GM18507 (cell line): ENCODE data around the gene METTL27.
"Not testable (repeated sequence)": the region's sequence is repeated elsewhere in the genome, so short reads cannot be mapped to it uniquely, and the experiment has no call there.

Source experiments
- DNase-seq: peaks from one replicate; pipeline ENCODE4 v3.0.0; 2011; ENCODE audit warnings: low read depth; ENCODE audit not compliant: insufficient read length; ENCODE audit errors: extremely low spot score
- FAIRE-seq: peaks from 2 replicates; lab custom pipeline; 2011; peaks lifted over from hg19 to GRCh38; lab: Jason Lieb, UNC

The METTL27 gene

GRCh38 chr7:73842067-73842976, at the start of gene METTL27:
TSS of gene METTL27 (minus strand) at chr7:73842516. CDS start at chr7:73842140, 376 bp downstream.
- DNase-seq (peak; percentile 92), FAIRE-seq (peak; percentile 69)

DNA sequence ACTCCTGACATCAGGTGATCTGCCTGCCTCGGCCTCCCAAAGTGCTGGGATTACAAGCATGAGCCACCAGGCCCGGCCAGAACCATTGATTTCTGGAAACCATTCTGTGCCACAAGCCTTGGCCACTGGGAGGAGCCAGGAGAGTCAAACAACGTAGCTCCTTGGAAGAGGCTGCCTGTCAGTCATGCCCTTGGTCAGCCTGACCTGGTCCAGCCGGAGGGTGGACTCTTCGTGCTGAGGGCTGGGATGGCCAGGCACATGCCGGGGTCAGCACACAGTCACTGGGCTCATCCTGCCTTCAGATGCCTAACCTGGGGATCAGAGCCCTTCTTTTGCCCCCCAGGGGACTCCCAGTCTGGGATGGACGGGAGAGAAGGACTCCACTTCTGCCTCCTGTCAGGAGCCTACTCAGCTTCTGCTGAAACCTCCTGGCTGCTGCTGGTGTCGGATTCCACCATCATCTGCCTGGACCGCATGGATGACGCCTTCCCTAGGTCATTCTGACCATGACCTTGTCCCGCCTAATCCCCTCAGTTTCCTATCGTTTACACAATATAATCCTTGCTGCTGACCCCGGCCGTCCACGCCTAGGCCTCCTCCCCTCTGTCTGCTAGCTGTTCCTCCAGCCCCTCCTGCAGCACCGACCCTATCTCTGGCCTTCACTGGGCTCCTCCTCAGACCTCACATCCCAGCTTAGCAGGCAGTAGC, 49.0 kb upstream of the METTL27 start:
- no peak for FAIRE-seq
- no peak for DNase-seq

- FAIRE-seq (no peak), DNase-seq (no peak)
These were observed 48.3 kb upstream of the METTL27 start for GRCh38 chr7:73890555-73891147.

GRCh38 chr7:73888959-73889358, 46.6 kb upstream of the METTL27 start:
- DNase-seq (no peak), FAIRE-seq (no peak)

GRCh38 chr7:73887762-73888161, 45.4 kb upstream of the METTL27 start:
- FAIRE-seq = no peak

GRCh38 chr7:73885975-73886798, 43.9 kb upstream of the METTL27 start:
- no peak for FAIRE-seq

More at GRCh38 chr7:73887762-73888161, 45.4 kb upstream of the METTL27 start:
- no peak for DNase-seq

DNA sequence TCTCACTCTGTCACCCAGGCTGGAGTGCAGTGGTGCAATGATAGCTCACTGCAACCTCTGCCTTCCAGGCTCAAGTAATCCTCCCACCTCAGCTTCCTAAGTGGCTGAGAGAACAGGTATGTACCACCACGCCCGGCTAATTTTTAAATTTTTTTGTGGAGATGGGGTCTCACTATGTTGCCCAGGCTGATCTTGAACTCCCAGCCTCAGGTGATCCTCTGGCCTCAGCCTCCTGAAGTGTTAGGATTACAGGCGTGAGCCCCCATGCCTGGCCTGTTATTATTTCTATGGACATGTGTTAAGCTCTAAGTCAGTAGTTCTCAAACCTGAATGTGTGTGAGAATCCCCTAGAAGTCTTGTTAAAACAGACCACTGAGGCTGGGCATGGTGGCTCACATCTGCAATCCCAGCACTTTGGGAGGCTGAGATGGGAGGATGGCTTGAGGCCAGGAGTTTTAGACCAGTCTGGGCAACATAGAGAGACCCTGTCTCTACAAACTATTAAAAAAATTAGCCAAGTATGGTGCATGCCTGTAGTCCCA, 43.2 kb upstream of the METTL27 start:
- FAIRE-seq = no peak

More at GRCh38 chr7:73885975-73886798, 43.9 kb upstream of the METTL27 start:
- no peak for DNase-seq

GRCh38 chr7:73884867-73885422, 42.6 kb upstream of the METTL27 start:
- FAIRE-seq, DNase-seq: not testable (repeated sequence)

More for the DNA sequence above, 43.2 kb upstream of the METTL27 start:
- no peak for DNase-seq

- FAIRE-seq (no peak), DNase-seq (no peak)
These were observed 39.7 kb upstream of the METTL27 start for GRCh38 chr7:73882047-73882402.

DNA sequence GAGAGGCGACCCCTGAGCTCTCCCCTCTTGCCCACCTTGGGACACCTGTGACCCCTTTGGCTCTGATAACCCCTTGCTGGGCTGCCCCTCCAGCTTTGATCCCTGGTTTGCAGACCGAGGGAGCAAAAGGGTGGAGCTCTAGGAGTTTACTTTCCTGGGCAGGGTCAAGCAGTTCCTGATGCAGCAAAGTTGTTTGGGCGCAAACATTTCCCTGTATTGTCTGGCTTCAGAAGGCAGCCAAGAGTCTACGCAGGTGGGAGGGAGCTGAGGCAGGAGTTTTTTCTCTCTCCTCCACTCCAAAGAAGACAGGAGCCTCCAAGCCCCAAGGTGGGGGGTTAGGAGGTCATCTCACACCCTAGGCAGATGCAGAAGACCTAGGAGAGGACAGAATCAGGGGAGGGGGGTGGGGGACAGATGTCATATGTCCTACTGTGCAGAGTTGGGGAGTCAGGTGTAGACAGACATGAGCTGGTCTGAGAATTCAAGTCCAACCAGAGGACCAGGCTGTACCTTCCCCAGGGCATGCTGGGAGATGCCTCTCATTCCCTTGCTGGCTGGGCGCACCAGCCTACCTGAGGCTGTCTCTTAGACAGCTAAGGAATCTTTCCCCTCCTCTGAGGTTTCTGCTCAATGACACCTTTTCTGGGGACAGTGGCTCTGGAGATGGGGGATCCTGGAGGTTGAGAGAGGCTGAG, 39.2 kb upstream of the METTL27 start:
- DNase-seq = no peak
- FAIRE-seq = no peak

DNA sequence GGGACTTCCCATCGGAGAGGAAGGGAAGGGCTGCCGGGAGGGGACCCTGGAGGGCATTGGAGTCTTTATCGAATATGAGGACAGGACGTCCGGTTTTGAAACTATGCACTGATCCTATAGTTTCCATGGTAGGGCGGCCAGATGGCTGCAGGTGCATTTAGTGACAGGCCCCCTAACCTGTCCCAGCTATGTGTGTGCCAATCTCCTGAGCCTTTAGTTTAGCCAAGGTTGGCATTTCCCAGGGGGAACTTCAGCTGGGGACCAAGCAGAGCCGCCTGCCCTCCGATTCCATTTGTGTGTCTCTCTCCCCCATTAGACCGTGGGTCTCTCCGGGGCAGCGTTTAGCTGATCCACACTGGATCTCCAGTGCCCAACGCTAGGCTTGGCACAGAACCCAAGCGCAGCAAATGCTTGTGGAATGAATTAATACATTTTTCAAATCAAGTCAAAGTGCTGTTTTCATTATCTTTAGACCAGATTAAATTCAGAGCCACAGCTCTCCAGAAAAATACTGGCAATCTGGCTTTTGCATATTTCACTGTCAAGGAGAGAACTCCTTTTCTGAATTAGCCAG, 38.5 kb upstream of the METTL27 start:
- DNase-seq (no peak), FAIRE-seq (no peak)

- no peak for DNase-seq
These were observed 37.8 kb upstream of the METTL27 start for GRCh38 chr7:73879977-73880681.

GRCh38 chr7:73876973-73877372, 34.7 kb upstream of the METTL27 start:
- FAIRE-seq (no peak), DNase-seq (no peak)

More at GRCh38 chr7:73879977-73880681, 37.8 kb upstream of the METTL27 start:
- no peak for FAIRE-seq

- FAIRE-seq (no peak), DNase-seq (no peak)
These were observed 34.0 kb upstream of the METTL27 start for GRCh38 chr7:73876361-73876760.

DNA sequence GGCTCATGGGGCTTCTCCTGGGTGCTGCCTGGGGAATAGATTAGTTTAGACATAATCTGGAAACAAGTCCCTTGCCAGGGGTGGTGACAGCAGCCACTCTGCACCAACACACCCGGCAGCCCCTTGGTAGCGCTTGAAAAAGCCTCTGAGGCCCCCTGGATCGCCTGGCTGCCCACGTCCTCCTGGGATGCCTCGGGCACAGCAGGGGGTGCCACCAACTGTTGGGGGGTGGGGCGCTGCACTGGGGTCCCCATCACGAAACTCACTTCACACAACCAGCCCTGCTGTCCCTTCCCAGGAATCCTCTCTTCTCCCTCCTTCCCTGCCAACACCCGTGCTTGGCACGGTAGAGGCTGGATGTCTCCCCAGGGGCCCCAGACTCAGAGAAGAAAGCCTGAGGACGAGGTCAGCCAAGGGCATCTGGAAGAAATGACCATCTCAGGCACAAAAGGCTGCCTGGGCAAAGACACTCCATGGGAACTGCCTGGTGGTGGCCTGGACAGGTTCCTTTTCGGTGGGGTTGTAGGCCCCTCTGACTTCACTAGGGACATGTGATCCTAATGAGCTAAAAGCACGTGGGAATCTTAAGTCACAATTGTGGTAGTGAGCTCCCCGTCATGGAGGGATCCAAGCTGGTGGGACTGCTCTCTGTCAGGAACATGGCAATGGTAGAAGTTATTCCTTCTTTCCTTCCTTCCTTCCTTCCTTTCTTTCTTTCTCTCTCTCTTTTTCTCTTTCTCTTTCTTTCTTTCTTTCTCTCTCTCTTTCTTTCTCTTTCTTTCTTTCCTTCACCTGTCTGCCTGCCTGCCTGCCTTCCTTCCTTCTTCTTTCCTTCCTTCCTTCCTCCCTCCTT, 30.0 kb upstream of the METTL27 start:
- FAIRE-seq (no peak), DNase-seq (no peak)

GRCh38 chr7:73871163-73872011, 29.1 kb upstream of the METTL27 start:
- no peak for DNase-seq
- FAIRE-seq = no peak
